SJSA1 (cell line): ENCODE data around the gene JSRP1. TPM values are rescaled to one million over a fixed set of nuclear protein-coding genes. Genes with fewer than 3 reads are reported as not detected.

Source experiments
- DNase-seq, 2 experiments: peaks; one replicate each; pipeline ENCODE4 v3.0.0-alpha.2; 2015 to 2020; ENCODE audit warnings: low spot score in 2 of 2, low read depth in 1 of 2
- H3K27ac ChIP-seq: fragments of 250-450 bp; sonication (Bioruptor Pico); 2 replicates; pipeline ENCODE4 v1.5.1; 2020; ENCODE audit warnings: mild to moderate bottlenecking, moderate library complexity
- H3K27me3 ChIP-seq: fragments of 250-450 bp; sonication (Bioruptor Pico); replicated peaks from 2 replicates; pipeline ENCODE4 v1.5.1; 2020; ENCODE audit warnings: mild to moderate bottlenecking, moderate library complexity
- H3K36me3 ChIP-seq: fragments of 250-450 bp; sonication (Bioruptor Pico); 2 replicates; pipeline ENCODE4 v1.5.1; 2020; ENCODE audit warnings: mild to moderate bottlenecking
- H3K4me1 ChIP-seq: fragments of 250-450 bp; sonication (Bioruptor Pico); replicated peaks from 2 replicates; pipeline ENCODE4 v1.6.1; 2021; ENCODE audit warnings: mild to moderate bottlenecking
- H3K4me3 ChIP-seq: fragments of 250-450 bp; sonication (Bioruptor Pico); 2 replicates; pipeline ENCODE4 v1.5.1; 2020; ENCODE audit warnings: mild to moderate bottlenecking
- H3K9me3 ChIP-seq: fragments of 250-450 bp; sonication (Bioruptor Pico); replicated peaks from 2 replicates; pipeline ENCODE4 v1.5.1; 2020; ENCODE audit warnings: mild to moderate bottlenecking
- total RNA-seq: library from RNA; depleted of rRNA; stranded (reverse); fragments of >200 nt; shearing (Covaris generic); gene quantifications from 2 replicates; pipeline ENCODE4 v1.2.3, GENCODE V29; 2014

JSRP1 gene
- total RNA-seq, 1 experiment from 2014 or later, result not detected

DNA sequence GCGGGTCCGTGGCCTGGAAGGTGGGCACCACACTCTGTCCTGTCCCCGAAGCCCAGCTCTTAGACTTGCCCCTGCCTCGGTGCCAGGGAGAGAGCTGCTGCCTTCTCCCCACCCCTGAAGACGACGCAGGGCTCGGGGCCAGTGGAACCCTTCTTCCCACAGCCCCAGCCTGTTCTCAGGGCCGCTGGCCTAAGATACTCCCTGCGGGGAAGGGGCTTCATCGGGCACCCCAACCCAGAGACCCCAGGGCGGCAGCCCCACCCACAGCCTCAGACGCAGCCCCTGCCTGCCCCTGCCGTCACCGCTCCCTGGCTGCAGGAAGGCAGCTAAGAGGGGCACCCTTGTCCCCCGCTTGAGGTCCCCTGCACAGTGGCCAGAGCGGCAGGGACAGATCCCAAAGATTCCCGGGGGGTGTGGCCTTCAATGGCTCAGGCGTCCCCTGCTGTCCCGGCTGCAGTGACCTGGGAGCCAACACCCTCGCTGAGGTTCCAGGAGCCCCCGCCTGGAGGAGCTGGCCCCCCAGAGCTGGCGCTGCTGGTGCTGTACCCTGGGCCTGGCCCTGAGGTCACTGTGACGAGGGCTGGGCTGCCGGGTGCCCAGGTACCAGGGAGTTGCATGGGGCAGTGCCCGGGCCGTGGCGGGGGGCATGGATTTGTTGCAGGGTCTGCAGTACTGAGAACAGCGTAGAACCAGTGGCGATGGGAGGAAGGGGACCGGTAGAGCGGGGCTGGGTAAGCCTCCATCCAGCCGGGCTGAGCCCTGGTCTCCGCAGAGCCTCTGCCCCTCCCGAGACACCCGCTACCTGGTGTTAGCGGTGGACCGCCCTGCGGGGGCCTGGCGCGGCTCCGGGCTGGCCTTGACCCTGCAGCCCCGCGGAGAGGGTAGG lies 6.1 kb downstream of the JSRP1 start:
- Histone ChIP-seq H3K9me3 (no peaks in the 10 kb centered on the region), H3K4me3 (no peak overlapping the region), H3K27ac (no peak overlapping the region), H3K4me1 (no peaks in the 10 kb centered on the region), H3K36me3 (peaks cover 46% of the 10 kb centered on the region), H3K27me3 (no peaks in the 10 kb centered on the region)
- DNase-seq, result no peak

DNA sequence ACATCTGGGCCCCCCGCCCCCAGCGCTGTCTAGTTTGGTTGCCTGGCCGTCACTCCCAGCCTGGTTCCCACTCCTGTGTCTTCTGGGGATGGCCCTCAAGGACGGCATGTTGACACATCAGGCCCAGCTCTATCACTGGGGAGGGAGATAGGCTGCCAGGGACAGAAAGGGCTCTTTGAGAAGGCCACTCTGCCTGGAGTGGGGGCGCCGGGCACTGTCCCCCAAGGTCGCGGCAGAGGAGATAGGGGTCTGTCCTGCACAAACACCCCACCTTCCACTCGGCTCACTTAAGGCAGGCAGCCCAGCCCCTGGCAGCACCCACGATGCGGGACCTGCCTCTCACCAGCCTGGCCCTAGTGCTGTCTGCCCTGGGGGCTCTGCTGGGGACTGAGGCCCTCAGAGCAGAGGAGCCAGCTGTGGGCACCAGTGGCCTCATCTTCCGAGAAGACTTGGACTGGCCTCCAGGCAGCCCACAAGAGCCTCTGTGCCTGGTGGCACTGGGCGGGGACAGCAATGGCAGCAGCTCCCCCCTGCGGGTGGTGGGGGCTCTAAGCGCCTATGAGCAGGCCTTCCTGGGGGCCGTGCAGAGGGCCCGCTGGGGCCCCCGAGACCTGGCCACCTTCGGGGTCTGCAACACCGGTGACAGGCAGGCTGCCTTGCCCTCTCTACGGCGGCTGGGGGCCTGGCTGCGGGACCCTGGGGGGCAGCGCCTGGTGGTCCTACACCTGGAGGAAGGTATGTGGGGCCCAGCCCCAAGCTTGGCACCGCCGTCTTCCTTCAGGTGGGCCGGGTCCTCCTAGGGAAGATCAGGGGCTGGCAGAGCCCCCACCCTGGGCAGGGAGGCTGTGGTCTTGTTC lies 7.0 kb downstream of the JSRP1 start, which contains the start of gene AMH:
Gene AMH, plus strand, starts transcription at position 314 of the 857 bp plus-strand sequence. Its CDS starts 10 bp downstream, at position 324.
- H3K27ac ChIP-seq, result no peak within 1 kb of the TSS
- DNase-seq, result no peak
- no peak within 1 kb of the TSS for H3K4me3 ChIP-seq

DNA sequence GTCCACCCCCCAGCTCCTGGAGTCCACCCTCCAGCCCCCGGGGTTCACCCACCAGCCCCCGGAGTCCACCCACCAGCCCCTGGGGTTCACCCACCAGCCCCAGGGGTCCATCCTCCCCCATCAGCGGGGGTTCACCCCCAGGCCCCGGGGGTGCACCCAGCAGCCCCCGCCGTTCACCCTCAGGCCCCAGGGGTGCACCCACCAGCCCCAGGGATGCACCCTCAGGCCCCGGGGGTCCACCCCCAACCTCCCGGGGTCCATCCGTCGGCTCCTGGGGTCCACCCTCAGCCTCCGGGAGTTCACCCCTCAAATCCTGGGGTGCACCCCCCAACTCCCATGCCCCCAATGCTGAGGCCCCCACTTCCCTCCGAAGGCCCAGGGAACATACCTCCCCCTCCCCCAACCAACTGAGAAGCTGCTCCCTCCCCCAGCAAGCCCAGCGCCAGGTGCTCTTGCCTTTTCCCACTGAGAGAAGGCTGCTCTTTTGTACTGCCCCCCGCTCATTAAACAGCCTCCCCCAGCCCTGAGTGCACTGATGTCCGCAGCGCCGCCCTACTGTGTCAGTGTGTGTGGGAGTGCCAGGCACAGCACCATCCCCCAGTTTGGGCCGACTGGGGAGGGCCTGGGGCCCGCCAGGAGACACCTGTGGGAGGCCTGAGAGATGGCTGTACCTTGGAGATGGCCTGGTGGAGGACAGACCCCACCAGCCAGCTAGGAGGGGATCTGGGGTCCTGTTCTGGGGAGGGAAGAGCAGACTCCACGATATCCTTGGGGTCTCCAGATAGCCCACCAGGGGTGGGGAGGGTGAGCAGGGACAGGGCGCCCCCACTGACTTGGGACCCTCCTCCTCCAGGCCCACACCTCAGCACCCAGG lies 7.8 kb downstream of the JSRP1 start:
- Histone ChIP-seq H3K36me3 (peaks cover 63% of the 10 kb centered on the region), H3K9me3 (no peaks in the 10 kb centered on the region), H3K4me1 (no peaks in the 10 kb centered on the region), H3K27me3 (no peaks in the 10 kb centered on the region), H3K27ac (no peak overlapping the region), H3K4me3 (no peak overlapping the region)
- DNase-seq, result no peak

More for the DNA sequence above, 7.0 kb downstream of the JSRP1 start, which contains the start of gene AMH:
- H3K36me3 ChIP-seq, result peaks cover 55% of the 10 kb centered on the region
- H3K27me3 ChIP-seq, result no peaks in the 10 kb centered on the region
- no peaks in the 10 kb centered on the region for H3K4me1 ChIP-seq
- H3K9me3 ChIP-seq, result no peaks in the 10 kb centered on the region

DNA sequence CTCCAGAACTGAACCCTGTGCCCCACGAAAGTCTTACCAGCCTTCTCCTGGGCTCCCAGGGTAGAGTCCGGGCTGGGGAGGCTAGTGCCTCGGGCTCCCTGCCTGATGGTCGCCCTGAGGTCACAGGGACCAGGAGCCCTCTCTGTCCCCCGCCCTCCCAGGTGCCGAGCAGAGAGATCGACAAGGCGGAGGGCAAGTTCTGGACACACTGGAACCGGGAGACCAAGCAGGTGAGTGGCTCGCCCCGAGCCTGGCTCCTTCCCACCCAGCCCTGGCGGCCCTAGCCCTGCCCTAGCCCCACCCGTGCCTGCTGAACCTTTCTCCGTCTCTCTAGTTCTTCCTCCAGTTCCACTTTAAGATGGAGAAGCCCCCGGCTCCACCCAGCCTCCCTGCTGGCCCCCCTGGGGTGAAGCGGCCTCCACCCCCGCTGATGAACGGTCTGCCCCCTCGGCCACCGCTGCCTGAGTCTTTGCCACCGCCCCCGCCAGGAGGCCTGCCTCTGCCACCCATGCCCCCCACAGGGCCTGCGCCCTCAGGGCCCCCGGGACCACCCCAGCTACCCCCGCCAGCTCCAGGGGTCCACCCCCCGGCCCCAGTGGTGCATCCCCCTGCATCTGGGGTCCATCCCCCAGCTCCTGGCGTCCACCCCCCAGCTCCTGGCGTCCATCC lies 8.7 kb downstream of the JSRP1 start:
- Histone ChIP-seq H3K27ac (no peak overlapping the region), H3K27me3 (no peaks in the 10 kb centered on the region), H3K36me3 (peaks cover 71% of the 10 kb centered on the region), H3K9me3 (no peaks in the 10 kb centered on the region; the same call in 1 of the 2 replicates), H3K4me1 (no peaks in the 10 kb centered on the region), H3K4me3 (no peak overlapping the region)
- DNase-seq, result no peak

DNA sequence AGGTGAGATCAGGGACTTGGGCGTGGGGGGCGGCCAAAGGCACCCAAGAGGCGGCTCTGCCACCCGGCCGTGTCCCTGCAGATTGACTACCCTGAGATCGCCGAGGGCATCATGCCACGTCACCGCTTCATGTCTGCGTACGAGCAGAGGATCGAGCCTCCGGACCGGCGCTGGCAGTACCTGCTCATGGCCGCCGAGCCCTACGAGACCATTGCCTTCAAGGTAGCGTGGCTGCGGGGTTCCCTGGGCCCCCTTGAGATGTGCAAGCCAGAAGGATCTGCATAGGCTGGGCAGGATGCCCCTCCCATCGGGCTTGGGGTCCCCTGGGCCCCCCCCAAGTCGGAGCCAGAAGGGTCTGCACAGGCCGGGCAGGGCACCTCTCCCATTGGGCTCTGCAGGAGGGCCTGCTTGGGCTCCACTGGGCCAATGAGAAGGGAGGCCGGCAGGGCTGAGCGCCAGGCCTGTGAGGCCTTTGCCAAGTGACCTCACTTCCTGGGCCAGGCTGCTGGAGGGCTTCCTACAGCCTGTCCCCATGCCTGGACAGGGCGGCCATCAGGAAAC lies 9.3 kb downstream of the JSRP1 start:
- DNase-seq, result no peak
- Histone ChIP-seq H3K4me3 (no peak overlapping the region), H3K27me3 (no peaks in the 10 kb centered on the region), H3K36me3 (peaks cover 78% of the 10 kb centered on the region), H3K27ac (no peak overlapping the region), H3K4me1 (no peaks in the 10 kb centered on the region), H3K9me3 (no peaks in the 10 kb centered on the region; the same call in 1 of the 2 replicates)

DNA sequence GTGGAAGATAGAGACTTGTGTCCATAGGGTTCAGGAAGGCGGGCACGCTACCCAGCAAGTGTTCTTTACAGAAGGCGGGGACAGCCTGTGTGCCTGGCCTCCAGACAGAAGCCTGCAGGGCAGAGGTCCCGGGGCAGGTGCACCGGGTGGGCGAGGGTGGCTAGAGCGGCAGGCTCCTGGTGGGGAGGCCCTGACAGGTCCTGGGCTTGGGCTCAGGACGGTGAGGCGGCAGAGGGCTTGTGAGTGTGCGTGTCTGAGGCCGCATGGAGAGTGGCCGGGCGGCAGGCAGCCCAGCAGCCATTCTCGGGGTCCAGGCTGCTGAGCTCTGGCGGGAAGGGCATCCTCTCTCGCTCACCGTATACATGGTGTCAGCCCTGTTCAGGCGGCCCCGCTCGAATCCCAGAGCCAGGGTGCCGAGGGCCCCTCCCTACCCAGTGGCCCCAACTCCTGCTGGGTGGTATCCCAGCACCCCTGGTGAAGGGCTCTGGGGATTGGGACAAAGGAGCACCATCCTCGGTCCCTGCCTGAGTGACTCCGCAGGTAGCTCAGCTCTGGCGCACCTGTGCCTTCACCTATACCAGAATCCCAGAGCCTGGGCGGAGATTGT lies 10.1 kb downstream of the JSRP1 start:
- DNase-seq, result no peak
- Histone ChIP-seq H3K27ac (no peak overlapping the region), H3K4me3 (no peak overlapping the region), H3K4me1 (no peaks in the 10 kb centered on the region), H3K9me3 (no peaks in the 10 kb centered on the region; the same call in 1 of the 2 replicates), H3K36me3 (peaks cover 85% of the 10 kb centered on the region), H3K27me3 (no peaks in the 10 kb centered on the region)

DNA sequence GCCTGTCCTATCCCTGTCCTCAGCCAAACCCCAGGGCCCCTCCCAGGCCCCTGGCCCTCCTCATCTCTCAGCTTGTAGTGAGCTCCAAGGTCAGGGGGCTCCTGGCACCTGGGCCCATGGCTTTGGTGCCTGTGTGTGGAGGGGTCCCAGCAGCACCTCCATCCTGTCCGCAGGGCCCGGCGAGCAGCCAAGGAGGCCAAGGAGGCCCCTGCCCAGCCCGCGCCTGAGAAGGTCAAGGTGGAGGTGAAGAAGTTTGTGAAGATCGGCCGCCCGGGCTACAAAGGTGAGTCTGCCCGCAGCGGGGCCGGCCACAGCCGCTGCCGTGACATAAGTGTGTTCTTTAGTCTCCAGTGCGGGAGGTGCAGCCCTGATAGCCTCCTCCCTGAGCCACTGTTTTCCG lies 10.9 kb downstream of the JSRP1 start:
- peaks cover 93% of the 10 kb centered on the region for H3K36me3 ChIP-seq
- no peak for DNase-seq
- no peaks in the 10 kb centered on the region; the same call in 1 of the 2 replicates for H3K9me3 ChIP-seq
- H3K4me3 ChIP-seq, result no peak overlapping the region
- H3K27me3 ChIP-seq, result no peaks in the 10 kb centered on the region
- peaks cover 3% of the 10 kb centered on the region for H3K4me1 ChIP-seq
- H3K27ac ChIP-seq, result no peak overlapping the region

DNA sequence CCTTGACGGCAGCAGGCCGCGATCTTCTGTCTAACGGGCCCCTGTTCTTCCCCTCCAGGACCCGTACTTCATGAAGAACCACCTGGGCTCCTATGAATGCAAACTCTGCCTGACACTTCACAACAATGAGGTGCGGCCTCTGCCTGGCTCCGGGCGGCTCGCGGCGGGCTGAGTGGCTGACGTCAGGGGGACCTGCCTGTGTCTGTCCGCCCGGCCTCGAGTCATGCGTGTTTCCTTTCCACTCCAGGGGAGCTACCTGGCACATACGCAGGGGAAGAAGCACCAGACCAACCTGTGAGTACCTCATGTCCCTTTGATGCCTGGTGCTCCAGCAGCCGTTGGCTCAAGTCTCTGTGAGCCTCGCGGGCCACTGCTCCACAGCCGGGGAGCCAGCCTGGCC lies 11.7 kb downstream of the JSRP1 start:
- Histone ChIP-seq H3K9me3 (no peaks in the 10 kb centered on the region; the same call in 1 of the 2 replicates), H3K36me3 (peaks cover 91% of the 10 kb centered on the region), H3K27me3 (no peaks in the 10 kb centered on the region), H3K27ac (no peak overlapping the region), H3K4me3 (no peak overlapping the region), H3K4me1 (peaks cover 10% of the 10 kb centered on the region)
- DNase-seq, result no peak

DNA sequence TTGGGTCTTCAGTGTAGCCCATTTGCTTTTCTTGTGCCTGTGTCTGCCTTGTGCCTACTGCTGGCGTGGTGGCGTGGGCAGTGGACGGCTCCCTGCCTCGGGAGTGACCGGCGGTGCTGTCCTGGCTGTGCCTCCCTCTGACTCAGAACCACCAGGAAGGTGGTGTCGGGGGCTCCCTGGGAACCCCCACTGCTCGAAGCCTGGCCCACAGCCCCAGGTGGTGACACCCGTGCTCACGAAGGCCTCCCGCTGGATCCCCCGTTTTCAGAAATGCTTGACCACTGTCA lies 12.1 kb downstream of the JSRP1 start:
- Histone ChIP-seq H3K9me3 (no peaks in the 10 kb centered on the region; the same call in 1 of the 2 replicates), H3K36me3 (peaks cover 87% of the 10 kb centered on the region), H3K27me3 (no peaks in the 10 kb centered on the region), H3K4me3 (no peak overlapping the region), H3K4me1 (peaks cover 13% of the 10 kb centered on the region), H3K27ac (no peak overlapping the region)
- DNase-seq, result no peak

DNA sequence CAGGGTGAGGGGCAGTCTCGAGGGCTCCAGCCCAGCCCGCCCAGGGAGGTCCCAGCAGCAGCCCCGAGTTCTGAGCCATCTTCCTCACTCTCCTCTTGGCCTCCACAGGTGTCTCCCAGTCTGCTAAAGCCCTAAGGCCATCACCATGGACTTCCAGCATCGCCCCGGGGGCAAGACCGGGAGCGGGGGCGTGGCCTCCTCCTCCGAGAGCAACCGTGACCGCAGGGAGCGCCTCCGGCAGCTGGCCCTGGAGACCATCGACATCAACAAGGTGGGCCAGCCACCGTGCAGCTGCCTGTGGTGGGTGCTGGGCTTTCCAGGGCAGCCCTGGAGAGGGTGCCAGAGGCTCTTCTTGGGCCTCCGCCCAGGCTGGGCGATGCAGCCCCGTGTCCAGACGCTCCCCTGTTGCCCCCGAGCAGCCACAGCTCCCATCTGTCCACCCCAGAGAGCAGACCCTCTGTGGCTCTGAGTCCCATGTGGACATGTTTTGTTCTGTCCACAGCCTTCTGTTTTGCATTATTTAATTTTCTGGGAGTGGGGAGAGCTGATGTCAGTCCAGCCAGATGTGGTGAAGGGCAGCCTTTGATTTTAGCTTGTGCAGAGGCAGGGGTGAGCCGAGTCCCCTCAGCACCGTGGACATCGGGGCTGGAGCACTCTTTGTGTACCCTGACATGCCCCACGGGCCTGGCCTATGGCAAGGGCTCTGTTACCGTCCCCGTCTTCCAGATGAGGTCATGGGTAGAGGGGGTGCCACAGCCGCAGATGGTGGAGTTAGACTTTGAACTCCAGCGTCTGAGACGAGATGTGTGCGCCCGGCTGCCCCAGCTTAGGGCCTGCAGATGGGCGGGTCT lies 12.7 kb downstream of the JSRP1 start:
- H3K9me3 ChIP-seq, result no peaks in the 10 kb centered on the region; the same call in 1 of the 2 replicates
- DNase-seq, result no peak
- no peak overlapping the region for H3K27ac ChIP-seq
- H3K36me3 ChIP-seq, result peaks cover 82% of the 10 kb centered on the region
- H3K4me3 ChIP-seq, result no peak overlapping the region
- peaks cover 19% of the 10 kb centered on the region for H3K4me1 ChIP-seq
- no peaks in the 10 kb centered on the region for H3K27me3 ChIP-seq

DNA sequence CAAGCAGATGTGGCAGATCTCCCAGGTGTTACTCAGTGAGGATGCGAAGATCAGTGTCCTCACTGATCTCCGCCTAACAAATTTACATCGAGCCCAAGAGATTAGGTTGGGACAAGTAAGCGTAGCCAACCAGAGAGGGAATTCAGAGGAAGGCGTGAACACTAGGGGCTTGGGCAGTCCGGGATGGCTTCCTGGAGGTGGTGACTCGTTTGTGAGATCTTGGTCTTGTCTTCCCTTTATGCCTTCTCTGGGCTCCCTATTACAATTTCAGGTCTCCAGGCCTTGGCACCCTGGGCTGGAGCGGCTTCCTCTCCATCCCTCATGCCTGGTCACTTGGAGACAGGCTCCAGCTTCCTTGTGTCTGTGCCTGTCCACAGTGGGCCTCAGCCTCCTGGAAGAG lies 13.4 kb downstream of the JSRP1 start:
- Histone ChIP-seq H3K27me3 (no peaks in the 10 kb centered on the region), H3K4me1 (peaks cover 26% of the 10 kb centered on the region), H3K27ac (no peak overlapping the region), H3K4me3 (no peak overlapping the region), H3K36me3 (peaks cover 86% of the 10 kb centered on the region), H3K9me3 (no peaks in the 10 kb centered on the region; the same call in 1 of the 2 replicates)
- no peak for DNase-seq
